ENCODE results near the gene RAB6A.
"Not testable (repeated sequence)": the region's sequence is repeated elsewhere in the genome, so short reads cannot be mapped to it uniquely, and the experiment has no call there.

Gene RAB6A

DNA sequence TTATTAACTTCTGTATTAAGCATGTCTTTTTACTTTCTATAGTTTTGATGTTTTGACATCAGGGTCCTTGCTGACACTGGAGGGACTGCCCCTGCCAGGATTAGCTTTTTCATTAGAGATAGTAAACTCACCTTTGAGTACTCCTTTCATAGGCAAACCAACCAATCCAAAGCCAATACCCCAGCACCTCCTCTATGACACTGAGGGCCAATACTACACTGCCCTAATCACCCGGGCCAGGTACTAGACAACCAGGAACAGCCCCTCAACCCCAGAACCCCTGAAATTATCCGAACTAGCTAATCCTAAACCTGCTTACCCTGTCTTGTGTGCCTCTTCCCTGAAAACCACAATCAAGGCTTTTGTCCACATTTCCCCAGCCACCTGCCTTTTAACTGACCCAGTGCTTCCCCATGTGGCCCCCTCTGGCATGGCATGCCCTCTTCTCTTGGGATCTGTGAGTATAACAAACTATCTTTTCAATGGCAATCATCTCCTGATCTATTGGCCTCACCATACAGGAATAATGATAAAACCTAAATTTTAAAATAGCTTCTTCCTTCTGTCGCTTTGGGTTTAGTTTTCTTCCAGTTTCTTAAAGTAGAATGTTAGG is 31.2 kb downstream of the RAB6A start:
- peaks cover 64% of the 10 kb centered on the region for H3K36me3 Mint-ChIP-seq (ENCODE audit: low read depth)
- intact Hi-C loops (cut with micrococcal nuclease): no loop called here
- H3K27me3 Mint-ChIP-seq: no peaks in the 10 kb centered on the region
- H3K27ac Mint-ChIP-seq: no peak overlapping the region
- no peak overlapping the region for H3K4me3 Mint-ChIP-seq
- no peaks in the 10 kb centered on the region for H3K9me3 Mint-ChIP-seq
- H3K4me1 Mint-ChIP-seq (ENCODE audit: low read depth): peaks cover 5% of the 10 kb centered on the region

DNA sequence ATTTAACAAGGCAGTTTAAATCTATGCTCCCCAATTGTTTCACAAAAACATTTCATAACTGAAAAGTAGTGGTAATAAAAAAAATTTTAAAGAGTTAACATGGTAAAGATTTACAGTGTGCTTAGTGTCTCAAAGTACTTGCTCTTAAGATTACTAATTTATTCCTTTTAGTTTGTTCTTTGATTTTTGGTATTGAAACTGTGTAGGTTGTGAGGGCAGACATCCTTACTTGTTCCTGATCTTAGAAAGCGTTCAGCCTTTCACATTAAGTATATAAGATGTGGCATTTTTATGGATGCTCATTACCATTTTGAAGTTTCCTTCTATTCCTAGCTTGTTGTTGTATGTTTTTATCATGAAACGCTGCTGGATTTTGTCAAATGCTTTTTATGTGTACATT is 32.9 kb downstream of the RAB6A start:
- no peak overlapping the region for H3K27ac Mint-ChIP-seq
- no peak overlapping the region for H3K4me3 Mint-ChIP-seq
- no peaks in the 10 kb centered on the region for H3K27me3 Mint-ChIP-seq
- intact Hi-C loops (cut with micrococcal nuclease): no loop called here
- no peaks in the 10 kb centered on the region for H3K4me1 Mint-ChIP-seq (ENCODE audit: low read depth)
- peaks cover 72% of the 10 kb centered on the region for H3K36me3 Mint-ChIP-seq (ENCODE audit: low read depth)
- no peaks in the 10 kb centered on the region for H3K9me3 Mint-ChIP-seq

GRCh38 chr11:73726825-73727224 is 34.0 kb downstream of the RAB6A start:
- no peaks in the 10 kb centered on the region for H3K9me3 Mint-ChIP-seq
- peaks cover 75% of the 10 kb centered on the region for H3K36me3 Mint-ChIP-seq (ENCODE audit: low read depth)
- H3K4me3 Mint-ChIP-seq: no peak overlapping the region
- H3K4me1 Mint-ChIP-seq (ENCODE audit: low read depth): no peaks in the 10 kb centered on the region
- H3K27me3 Mint-ChIP-seq: no peaks in the 10 kb centered on the region
- H3K27ac Mint-ChIP-seq: no peak overlapping the region
- intact Hi-C loops (cut with micrococcal nuclease): no loop called here

GRCh38 chr11:73717136-73717535 is 43.7 kb downstream of the RAB6A start:
- H3K36me3 Mint-ChIP-seq (ENCODE audit: low read depth): peaks cover 72% of the 10 kb centered on the region
- H3K4me1 Mint-ChIP-seq (ENCODE audit: low read depth): no peaks in the 10 kb centered on the region
- no peaks in the 10 kb centered on the region for H3K9me3 Mint-ChIP-seq
- intact Hi-C loops (cut with micrococcal nuclease): no loop called here
- H3K27ac Mint-ChIP-seq: no peak overlapping the region
- H3K4me3 Mint-ChIP-seq: no peak overlapping the region
- H3K27me3 Mint-ChIP-seq: no peaks in the 10 kb centered on the region

DNA sequence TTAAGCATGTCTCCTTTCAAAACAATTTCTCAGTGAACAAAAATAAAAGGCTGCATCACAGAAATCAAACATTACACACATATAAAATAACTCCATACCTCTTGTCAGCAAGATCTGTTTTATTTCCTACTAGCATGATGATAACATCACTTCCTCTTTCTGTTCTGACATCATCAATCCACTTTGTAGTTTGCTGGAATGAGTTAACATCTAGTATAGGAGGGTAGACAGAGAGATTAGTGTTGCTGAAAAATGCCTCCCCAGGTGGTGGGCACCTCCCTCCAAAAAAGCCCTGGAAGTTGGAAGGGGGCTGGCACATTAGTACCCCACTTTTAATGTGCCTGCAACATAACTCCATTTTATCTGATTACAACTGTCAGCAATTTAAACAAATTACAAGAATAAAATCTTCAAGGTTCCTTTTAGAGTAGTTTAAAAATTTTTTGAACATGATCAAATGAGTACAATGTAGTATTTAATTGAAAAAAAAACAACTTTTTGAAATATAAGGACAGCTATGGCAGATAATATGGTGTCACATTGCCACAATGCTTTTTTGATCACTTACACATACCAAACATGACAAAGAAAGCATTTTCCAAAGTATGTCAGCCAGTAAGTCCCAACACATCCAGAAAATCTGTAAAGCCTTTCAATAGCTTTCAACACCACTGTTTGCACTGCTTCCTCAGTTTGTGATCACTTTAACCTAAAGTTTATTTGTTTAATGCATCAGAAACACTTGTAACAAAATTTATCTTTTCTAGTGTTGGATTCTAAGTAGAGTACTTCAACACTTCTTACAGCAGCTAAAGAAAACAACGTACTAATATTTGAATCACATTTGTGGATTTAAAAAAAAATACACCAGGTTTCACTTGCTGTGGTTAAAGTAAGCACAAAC is 44.5 kb downstream of the RAB6A start:
- Mint-ChIP-seq H3K36me3 (ENCODE audit: low read depth) (peaks cover 72% of the 10 kb centered on the region), H3K4me3 (no peak overlapping the region), H3K9me3 (no peaks in the 10 kb centered on the region), H3K27ac (no peak overlapping the region), H3K27me3 (no peaks in the 10 kb centered on the region), H3K4me1 (ENCODE audit: low read depth) (no peaks in the 10 kb centered on the region)
- intact Hi-C loops (cut with micrococcal nuclease): no loop called here

- Mint-ChIP-seq H3K27me3 (no peaks in the 10 kb centered on the region), H3K9me3 (no peaks in the 10 kb centered on the region), H3K36me3 (ENCODE audit: low read depth) (peaks cover 71% of the 10 kb centered on the region), H3K27ac (no peak overlapping the region), H3K4me3 (no peak overlapping the region), H3K4me1 (ENCODE audit: low read depth) (no peaks in the 10 kb centered on the region)
- intact Hi-C loops (cut with micrococcal nuclease): no loop called here
These were observed 45.3 kb downstream of the RAB6A start for GRCh38 chr11:73715541-73715940.

- Mint-ChIP-seq H3K27me3 (no peaks in the 10 kb centered on the region), H3K27ac (no peak overlapping the region), H3K4me1 (ENCODE audit: low read depth) (no peaks in the 10 kb centered on the region), H3K4me3 (no peak overlapping the region), H3K9me3 (no peaks in the 10 kb centered on the region), H3K36me3 (ENCODE audit: low read depth) (peaks cover 77% of the 10 kb centered on the region)
- intact Hi-C loops (cut with micrococcal nuclease): no loop called here
These were observed 49.9 kb downstream of the RAB6A start for GRCh38 chr11:73710964-73711363.

- no peaks in the 10 kb centered on the region for H3K27me3 Mint-ChIP-seq
- H3K9me3 Mint-ChIP-seq: no peaks in the 10 kb centered on the region
- H3K27ac Mint-ChIP-seq: no peak overlapping the region
- no peaks in the 10 kb centered on the region for H3K4me1 Mint-ChIP-seq (ENCODE audit: low read depth)
- H3K36me3 Mint-ChIP-seq (ENCODE audit: low read depth): peaks cover 63% of the 10 kb centered on the region
- no peak overlapping the region for H3K4me3 Mint-ChIP-seq
- intact Hi-C loops (cut with micrococcal nuclease): no loop called here
These were observed 55.8 kb downstream of the RAB6A start for GRCh38 chr11:73705053-73705452.

- no peaks in the 10 kb centered on the region for H3K27me3 Mint-ChIP-seq
- H3K27ac Mint-ChIP-seq: no peak overlapping the region
- no peaks in the 10 kb centered on the region for H3K4me1 Mint-ChIP-seq (ENCODE audit: low read depth)
- intact Hi-C loops (cut with micrococcal nuclease): no loop called here
- no peak overlapping the region for H3K4me3 Mint-ChIP-seq
- peaks cover 83% of the 10 kb centered on the region for H3K36me3 Mint-ChIP-seq (ENCODE audit: low read depth)
- no peaks in the 10 kb centered on the region for H3K9me3 Mint-ChIP-seq
These were observed 66.9 kb downstream of the RAB6A start for GRCh38 chr11:73693899-73694525.

DNA sequence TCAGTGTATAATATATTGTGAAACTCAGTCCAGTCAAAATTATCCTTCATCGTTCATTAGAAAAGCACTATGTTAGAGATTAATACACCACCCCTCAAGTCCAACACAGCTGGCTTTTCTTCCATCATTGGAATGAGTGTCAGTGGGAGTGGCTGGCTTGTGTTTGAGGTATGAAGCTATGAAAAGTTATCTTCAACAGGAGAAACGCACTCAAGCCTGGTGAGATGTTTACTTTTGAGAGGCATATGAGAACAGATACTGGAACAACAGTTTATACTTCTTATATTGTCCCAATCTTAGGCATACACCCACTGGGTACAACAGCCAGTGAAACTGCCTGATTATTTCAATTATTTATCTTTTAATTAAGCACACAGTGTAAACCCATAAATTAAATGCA is 80.2 kb downstream of the RAB6A start:
- H3K36me3 Mint-ChIP-seq (ENCODE audit: low read depth): peaks cover 80% of the 10 kb centered on the region
- intact Hi-C loops (cut with micrococcal nuclease): no loop called here
- H3K9me3 Mint-ChIP-seq: no peaks in the 10 kb centered on the region
- no peaks in the 10 kb centered on the region for H3K4me1 Mint-ChIP-seq (ENCODE audit: low read depth)
- no peak overlapping the region for H3K27ac Mint-ChIP-seq
- H3K4me3 Mint-ChIP-seq: no peak overlapping the region
- no peaks in the 10 kb centered on the region for H3K27me3 Mint-ChIP-seq

GRCh38 chr11:73676552-73676951 is 84.3 kb downstream of the RAB6A start:
- intact Hi-C loops (cut with micrococcal nuclease); H3K4me1 Mint-ChIP-seq (ENCODE audit: low read depth); H3K9me3 Mint-ChIP-seq; H3K27me3 Mint-ChIP-seq; H3K27ac Mint-ChIP-seq; H3K4me3 Mint-ChIP-seq: not testable (repeated sequence)
- peaks cover 76% of the 10 kb centered on the region for H3K36me3 Mint-ChIP-seq (ENCODE audit: low read depth)

GRCh38 chr11:73671701-73672100 is 89.2 kb downstream of the RAB6A start:
- no peaks in the 10 kb centered on the region for H3K27me3 Mint-ChIP-seq
- intact Hi-C loops (cut with micrococcal nuclease): no loop called here
- no peak overlapping the region for H3K4me3 Mint-ChIP-seq
- H3K4me1 Mint-ChIP-seq (ENCODE audit: low read depth): peaks cover 16% of the 10 kb centered on the region
- H3K9me3 Mint-ChIP-seq: no peaks in the 10 kb centered on the region
- H3K36me3 Mint-ChIP-seq (ENCODE audit: low read depth): peaks cover 40% of the 10 kb centered on the region
- no peak overlapping the region for H3K27ac Mint-ChIP-seq

- H3K9me3 Mint-ChIP-seq: no peaks in the 10 kb centered on the region
- H3K36me3 Mint-ChIP-seq (ENCODE audit: low read depth): peaks cover 31% of the 10 kb centered on the region
- H3K27me3 Mint-ChIP-seq: no peaks in the 10 kb centered on the region
- H3K27ac Mint-ChIP-seq: no peak overlapping the region
- intact Hi-C loops (cut with micrococcal nuclease): no loop called here
- H3K4me1 Mint-ChIP-seq (ENCODE audit: low read depth): peaks cover 16% of the 10 kb centered on the region
- no peak overlapping the region for H3K4me3 Mint-ChIP-seq
These were observed 90.1 kb downstream of the RAB6A start for GRCh38 chr11:73670808-73671207.

DNA sequence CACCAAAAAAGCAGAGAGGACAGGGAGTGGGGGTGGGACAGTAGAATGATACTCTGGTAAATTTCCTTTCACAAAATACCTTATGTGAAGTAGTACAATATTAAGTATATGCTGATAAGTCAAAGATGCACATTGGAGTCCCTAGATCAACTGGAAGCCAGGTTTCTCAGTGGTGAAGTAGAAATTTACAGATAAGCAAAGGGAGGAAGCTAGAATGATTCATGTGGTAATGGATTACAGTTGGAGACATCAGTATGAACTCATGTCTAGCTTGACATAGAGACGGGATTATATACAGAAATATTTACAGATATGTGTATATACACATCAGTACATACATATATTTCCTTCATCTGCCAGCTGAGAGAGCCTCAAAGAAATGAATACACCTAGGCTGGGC is 93.0 kb downstream of the RAB6A start:
- H3K4me1 Mint-ChIP-seq (ENCODE audit: low read depth): peaks cover 21% of the 10 kb centered on the region
- H3K27me3 Mint-ChIP-seq: no peaks in the 10 kb centered on the region
- H3K4me3 Mint-ChIP-seq: no peak overlapping the region
- H3K27ac Mint-ChIP-seq: no peak overlapping the region
- peaks cover 15% of the 10 kb centered on the region for H3K36me3 Mint-ChIP-seq (ENCODE audit: low read depth)
- intact Hi-C loops (cut with micrococcal nuclease): no loop called here
- no peaks in the 10 kb centered on the region for H3K9me3 Mint-ChIP-seq
